Type B pancreatic cell (in vitro differentiated cells): ENCODE measurements around the gene CCDC63. TPM values are rescaled to one million over a fixed set of nuclear protein-coding genes. Genes with fewer than 3 reads are reported as not detected.

Source experiments
- DNase-seq: peaks from one replicate; pipeline ENCODE4 v3.0.0; 2021; ENCODE audit warnings: mixed read lengths; ENCODE audit not compliant: unreplicated experiment; ENCODE audit errors: extremely low spot score
- H3K27ac Mint-ChIP-seq: 2 replicates; pipeline ENCODE4 v1.8.0; 2021; ENCODE audit warnings: mild to moderate bottlenecking, mixed read lengths
- H3K27me3 Mint-ChIP-seq: 2 replicates; pipeline ENCODE4 v1.8.0; 2021; ENCODE audit warnings: mixed read lengths
- H3K36me3 Mint-ChIP-seq: 2 replicates; pipeline ENCODE4 v1.8.0; 2021; ENCODE audit warnings: mixed read lengths
- H3K4me1 Mint-ChIP-seq: one replicate; pipeline ENCODE4 v1.8.0; 2021; ENCODE audit warnings: mixed read lengths; ENCODE audit not compliant: unreplicated experiment
- H3K4me3 Mint-ChIP-seq: 2 replicates; pipeline ENCODE4 v1.8.0; 2021; ENCODE audit warnings: mild to moderate bottlenecking, mixed read lengths
- H3K9me3 Mint-ChIP-seq: 2 replicates; pipeline ENCODE4 v1.8.0; 2021; ENCODE audit warnings: mixed read lengths
- total RNA-seq: library from RNA; stranded (reverse); gene quantifications from 2 replicates; pipeline ENCODE4 v1.2.1, GENCODE V29; 2021; ENCODE audit warnings: low replicate concordance
- TF ChIP-seq, protein P1 (sequence below): fragments of 200-600 bp; sonication (generic); conservative IDR thresholded peaks from 2 replicates; pipeline ENCODE4 v1.5.0; 2021; ENCODE audit warnings: antibody characterized with exemption, mild to moderate bottlenecking

Gene CCDC63
- total RNA-seq, 1 donor from 2014 or later, result not detected

DNA sequence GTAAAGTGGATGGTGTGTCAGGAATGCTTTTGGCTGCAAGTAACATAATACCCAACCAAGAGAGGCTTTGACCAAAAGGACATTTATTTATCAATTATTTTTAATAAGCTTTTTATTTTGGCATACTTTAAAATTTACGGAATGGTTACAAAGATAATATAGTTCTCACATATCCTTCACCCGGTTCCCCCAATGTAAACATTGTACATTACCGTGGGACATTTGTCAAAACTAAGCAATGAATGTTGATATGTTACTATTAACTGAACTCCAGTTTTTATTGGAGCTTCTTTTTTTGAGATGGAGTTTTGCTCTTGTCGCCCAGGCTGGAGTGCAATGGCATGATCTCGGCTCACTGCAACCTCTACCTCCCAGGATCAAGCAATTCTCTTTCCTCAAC lies 23.0 kb downstream of the CCDC63 start:
- Mint-ChIP-seq H3K4me1 (no peaks in the 10 kb centered on the region), H3K27ac (no peak overlapping the region)

GRCh38 chr12:110872100-110872499 lies 25.3 kb downstream of the CCDC63 start:
- Mint-ChIP-seq H3K4me1 (no peaks in the 10 kb centered on the region), H3K36me3 (no peaks in the 10 kb centered on the region), H3K4me3 (no peak overlapping the region), H3K9me3 (no peaks in the 10 kb centered on the region), H3K27me3 (peaks cover 12% of the 10 kb centered on the region), H3K27ac (no peak overlapping the region)
- no peak for DNase-seq
- TF ChIP-seq, protein P1, sequence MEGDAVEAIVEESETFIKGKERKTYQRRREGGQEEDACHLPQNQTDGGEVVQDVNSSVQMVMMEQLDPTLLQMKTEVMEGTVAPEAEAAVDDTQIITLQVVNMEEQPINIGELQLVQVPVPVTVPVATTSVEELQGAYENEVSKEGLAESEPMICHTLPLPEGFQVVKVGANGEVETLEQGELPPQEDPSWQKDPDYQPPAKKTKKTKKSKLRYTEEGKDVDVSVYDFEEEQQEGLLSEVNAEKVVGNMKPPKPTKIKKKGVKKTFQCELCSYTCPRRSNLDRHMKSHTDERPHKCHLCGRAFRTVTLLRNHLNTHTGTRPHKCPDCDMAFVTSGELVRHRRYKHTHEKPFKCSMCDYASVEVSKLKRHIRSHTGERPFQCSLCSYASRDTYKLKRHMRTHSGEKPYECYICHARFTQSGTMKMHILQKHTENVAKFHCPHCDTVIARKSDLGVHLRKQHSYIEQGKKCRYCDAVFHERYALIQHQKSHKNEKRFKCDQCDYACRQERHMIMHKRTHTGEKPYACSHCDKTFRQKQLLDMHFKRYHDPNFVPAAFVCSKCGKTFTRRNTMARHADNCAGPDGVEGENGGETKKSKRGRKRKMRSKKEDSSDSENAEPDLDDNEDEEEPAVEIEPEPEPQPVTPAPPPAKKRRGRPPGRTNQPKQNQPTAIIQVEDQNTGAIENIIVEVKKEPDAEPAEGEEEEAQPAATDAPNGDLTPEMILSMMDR, result no peak

More for the DNA sequence above, 23.0 kb downstream of the CCDC63 start:
- TF ChIP-seq, protein P1, result no peak
- H3K9me3 Mint-ChIP-seq, result no peaks in the 10 kb centered on the region
- H3K4me3 Mint-ChIP-seq, result no peak overlapping the region
- DNase-seq, result no peak
- H3K36me3 Mint-ChIP-seq, result no peaks in the 10 kb centered on the region
- peaks cover 10% of the 10 kb centered on the region for H3K27me3 Mint-ChIP-seq

DNA sequence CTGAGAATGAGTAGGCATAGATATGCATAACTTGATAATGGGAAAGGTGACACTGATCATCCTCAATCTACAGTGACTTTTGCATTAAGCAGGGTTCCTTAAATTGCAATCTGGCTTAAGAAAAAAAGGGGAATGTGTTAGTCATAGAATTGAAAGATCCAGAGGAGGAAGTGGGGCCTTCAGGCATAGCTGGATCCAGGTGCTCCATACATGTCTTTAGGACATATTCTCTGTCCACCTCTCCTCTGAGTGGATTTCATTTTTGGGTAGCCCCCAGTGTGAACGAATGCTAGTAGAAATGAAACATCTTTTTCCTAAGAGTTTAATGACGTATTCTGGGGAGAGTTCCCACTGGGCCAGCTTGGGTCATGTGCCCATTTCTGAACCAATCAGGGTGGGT lies 27.6 kb downstream of the CCDC63 start:
- H3K27ac Mint-ChIP-seq, result no peak overlapping the region
- no peak for DNase-seq
- TF ChIP-seq, protein P1, result no peak
- H3K27me3 Mint-ChIP-seq, result peaks cover 12% of the 10 kb centered on the region
- H3K36me3 Mint-ChIP-seq, result no peaks in the 10 kb centered on the region
- no peaks in the 10 kb centered on the region for H3K4me1 Mint-ChIP-seq
- no peaks in the 10 kb centered on the region for H3K9me3 Mint-ChIP-seq
- H3K4me3 Mint-ChIP-seq, result no peak overlapping the region

- no peaks in the 10 kb centered on the region for H3K4me1 Mint-ChIP-seq
- no peaks in the 10 kb centered on the region for H3K36me3 Mint-ChIP-seq
- no peak for DNase-seq
- no peaks in the 10 kb centered on the region for H3K9me3 Mint-ChIP-seq
- H3K4me3 Mint-ChIP-seq, result no peak overlapping the region
- H3K27me3 Mint-ChIP-seq, result peaks cover 12% of the 10 kb centered on the region
- no peak overlapping the region for H3K27ac Mint-ChIP-seq
- TF ChIP-seq, protein P1, result no peak
Measured at GRCh38 chr12:110874781-110875180, 28.0 kb downstream of the CCDC63 start.

DNA sequence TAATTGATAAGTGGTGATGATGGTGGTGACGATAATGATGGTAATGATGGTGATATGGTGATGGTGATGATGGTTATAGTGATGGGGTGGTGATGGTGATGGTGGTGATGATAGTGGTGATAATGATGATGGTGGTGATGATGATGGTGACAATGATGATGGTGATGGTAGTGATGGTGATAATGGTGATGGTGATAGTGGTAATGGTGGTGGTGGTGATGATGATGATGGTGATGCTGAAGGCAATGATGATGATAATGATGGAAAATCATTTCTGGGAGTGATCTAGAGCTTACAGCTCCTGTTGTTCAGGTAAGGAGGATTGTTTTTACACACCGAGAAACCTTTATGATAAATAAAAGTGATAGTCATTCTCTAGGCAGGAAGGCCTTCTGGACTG lies 33.9 kb downstream of the CCDC63 start:
- Mint-ChIP-seq H3K27ac (no peak overlapping the region), H3K9me3 (no peaks in the 10 kb centered on the region), H3K4me1 (peaks cover 7% of the 10 kb centered on the region), H3K4me3 (no peak overlapping the region), H3K36me3 (no peaks in the 10 kb centered on the region), H3K27me3 (no peaks in the 10 kb centered on the region)
- DNase-seq, result no peak
- TF ChIP-seq, protein P1, result no peak

- no peak overlapping the region for H3K27ac Mint-ChIP-seq
- H3K27me3 Mint-ChIP-seq, result peaks cover 5% of the 10 kb centered on the region
- H3K9me3 Mint-ChIP-seq, result no peaks in the 10 kb centered on the region
- DNase-seq, result no peak
- H3K4me3 Mint-ChIP-seq, result no peak overlapping the region
- TF ChIP-seq, protein P1, result no peak
- H3K4me1 Mint-ChIP-seq, result peaks cover 11% of the 10 kb centered on the region
- no peaks in the 10 kb centered on the region for H3K36me3 Mint-ChIP-seq
Measured at GRCh38 chr12:110883251-110883650, 36.5 kb downstream of the CCDC63 start.
